ENCODE data around the gene PITRM1.

DNA sequence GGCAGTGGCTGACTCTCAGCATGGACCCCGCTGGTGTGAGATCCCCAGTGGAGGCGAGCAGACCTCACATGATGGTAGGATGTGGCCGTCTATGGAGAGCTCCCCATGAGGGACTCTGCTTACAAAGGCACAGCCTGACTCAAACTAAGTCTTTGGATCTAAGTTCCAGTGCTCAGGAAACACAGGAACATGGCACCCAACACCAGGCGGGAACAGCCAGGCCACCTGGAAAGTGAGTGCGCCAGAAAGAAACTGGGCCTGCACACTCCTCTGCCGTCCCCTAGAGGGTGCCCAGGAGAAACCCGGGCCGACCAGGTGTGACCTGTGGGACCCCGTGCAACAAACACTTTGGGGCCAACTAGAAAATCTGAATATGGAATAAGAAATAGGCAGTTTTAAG is 10.0 kb downstream of the PITRM1 start:
- TF ChIP-seq, protein P1, sequence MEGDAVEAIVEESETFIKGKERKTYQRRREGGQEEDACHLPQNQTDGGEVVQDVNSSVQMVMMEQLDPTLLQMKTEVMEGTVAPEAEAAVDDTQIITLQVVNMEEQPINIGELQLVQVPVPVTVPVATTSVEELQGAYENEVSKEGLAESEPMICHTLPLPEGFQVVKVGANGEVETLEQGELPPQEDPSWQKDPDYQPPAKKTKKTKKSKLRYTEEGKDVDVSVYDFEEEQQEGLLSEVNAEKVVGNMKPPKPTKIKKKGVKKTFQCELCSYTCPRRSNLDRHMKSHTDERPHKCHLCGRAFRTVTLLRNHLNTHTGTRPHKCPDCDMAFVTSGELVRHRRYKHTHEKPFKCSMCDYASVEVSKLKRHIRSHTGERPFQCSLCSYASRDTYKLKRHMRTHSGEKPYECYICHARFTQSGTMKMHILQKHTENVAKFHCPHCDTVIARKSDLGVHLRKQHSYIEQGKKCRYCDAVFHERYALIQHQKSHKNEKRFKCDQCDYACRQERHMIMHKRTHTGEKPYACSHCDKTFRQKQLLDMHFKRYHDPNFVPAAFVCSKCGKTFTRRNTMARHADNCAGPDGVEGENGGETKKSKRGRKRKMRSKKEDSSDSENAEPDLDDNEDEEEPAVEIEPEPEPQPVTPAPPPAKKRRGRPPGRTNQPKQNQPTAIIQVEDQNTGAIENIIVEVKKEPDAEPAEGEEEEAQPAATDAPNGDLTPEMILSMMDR (IDR thresholded peaks at IDR 0.05; ENCODE audit: insufficient read depth, low read depth, low read length) = no peak
- TF ChIP-seq EZH2 (IDR thresholded peaks at IDR 0.05; ENCODE audit: insufficient read depth, low read length) = no peak

All from astrocyte (in vitro differentiated cells and primary cell).